Tibial artery (tissue), 4 donors: ENCODE results near the gene TEK.

Experiments used
- DNase-seq, 2 donors: peaks; one replicate each; pipeline ENCODE4 v3.0.0-alpha.2; 2019
- H3K27ac ChIP-seq, 2 donors: fragments of 200-600 bp; sonication (generic) in 1 of 2; 1 replicate in 1 of 2; 2 replicates in 1 of 2; pipeline ENCODE4 v1.5.1; 2018 to 2019; ENCODE audit warnings: mild to moderate bottlenecking in 1 of 2
- H3K27me3 ChIP-seq, 2 donors: fragments of 200-600 bp; sonication (generic) in 1 of 2; one replicate each; pipeline versions ENCODE4 v1.5.1 to v1.6.0; 2016 to 2019
- H3K36me3 ChIP-seq, 3 donors: fragments of 200-600 bp; sonication (generic) in 2 of 3; one replicate each; pipeline ENCODE4 v1.5.1; 2016 to 2019; ENCODE audit warnings: mild to moderate bottlenecking in 2 of 3
- H3K4me1 ChIP-seq, 4 donors: fragments of 200-600 bp; sonication (generic) in 2 of 4; 1 replicate in 3 of 4; 2 replicates in 1 of 4; pipeline ENCODE4 v1.5.1; 2016 to 2019
- H3K4me3 ChIP-seq, 2 donors: fragments of 200-600 bp; sonication (generic) in 1 of 2; 1 replicate in 1 of 2; 2 replicates in 1 of 2; pipeline ENCODE4 v1.5.1; 2018 to 2019; ENCODE audit warnings: mild to moderate bottlenecking in 2 of 2
- H3K9me3 ChIP-seq, 3 donors: fragments of 200-600 bp; sonication (generic) in 1 of 3; one replicate each; pipeline ENCODE4 v1.5.1; 2016 to 2019
- CTCF ChIP-seq, 2 experiments: fragments of 200-600 bp in 1 of 2; fragments of 450-650 bp in 1 of 2; IDR thresholded peaks; one replicate each; pipeline ENCODE4 v1.5.1; 2017 to 2019; ENCODE audit warnings: antibody characterized with exemption in 2 of 2, mild to moderate bottlenecking in 1 of 2, moderate library complexity in 1 of 2
- intact Hi-C: fragments of 100-400 bp; cut with DNase I; formaldehyde crosslinking; loops from one replicate; pipeline ENCODE4 v1.15.0; 2023; ENCODE audit warnings: low total_unique reads

Gene TEK

GRCh38 chr9:27108981-27109541, at the start of gene TEK:
Gene TEK (plus strand): TSS chr9:27109225. CDS start chr9:27109591, 366 bp downstream.
- Histone ChIP-seq H3K4me3 (peak within 1 kb of the TSS; percentile 28 to 34), H3K9me3 (no peaks in the 10 kb centered on the region), H3K27ac (no peak within 1 kb of the TSS), H3K4me1 (peaks cover 0 to 6% (median 2%) of the 10 kb centered on the region in 4 donors), H3K36me3 (no peaks in the 10 kb centered on the region), H3K27me3 (no peaks in the 10 kb centered on the region)
- no peak for DNase-seq
- TF ChIP-seq CTCF (IDR thresholded peaks at IDR 0.05), result no peak
- intact Hi-C loops, result no loop called here

GRCh38 chr9:27059412-27059811, 49.6 kb upstream of the TEK start:
- DNase-seq, result no peak
- Histone ChIP-seq H3K4me1 (peaks cover 0 to 4% (median 0%) of the 10 kb centered on the region in 4 donors), H3K36me3 (peaks cover 8 to 20% (median 10%) of the 10 kb centered on the region in 3 donors), H3K9me3 (no peaks in the 10 kb centered on the region), H3K27ac (no peak overlapping the region), H3K27me3 (no peaks in the 10 kb centered on the region), H3K4me3 (no peak overlapping the region)
- intact Hi-C loops, result no loop called here
- TF ChIP-seq CTCF (IDR thresholded peaks at IDR 0.05), result no peak

- H3K4me1 ChIP-seq, result no peaks in the 10 kb centered on the region
- no peak for DNase-seq
- no peaks in the 10 kb centered on the region for H3K9me3 ChIP-seq
- no peak overlapping the region for H3K27ac ChIP-seq
- H3K27me3 ChIP-seq, result no peaks in the 10 kb centered on the region
- TF ChIP-seq CTCF (IDR thresholded peaks at IDR 0.05), result no peak
- H3K36me3 ChIP-seq, result peaks cover 8 to 20% (median 10%) of the 10 kb centered on the region in 3 donors
- intact Hi-C loops, result no loop called here
- no peak overlapping the region for H3K4me3 ChIP-seq
Measured at GRCh38 chr9:27059907-27060306, 49.1 kb upstream of the TEK start.

GRCh38 chr9:27065288-27065687, 43.7 kb upstream of the TEK start:
- Histone ChIP-seq H3K27ac (no peak overlapping the region), H3K36me3 (peaks cover 3 to 20% (median 9%) of the 10 kb centered on the region in 3 donors), H3K27me3 (no peaks in the 10 kb centered on the region), H3K4me1 (no peaks in the 10 kb centered on the region), H3K9me3 (no peaks in the 10 kb centered on the region), H3K4me3 (no peak overlapping the region)
- no peak for TF ChIP-seq CTCF (IDR thresholded peaks at IDR 0.05)
- no peak for DNase-seq
- intact Hi-C loops, result no loop called here

GRCh38 chr9:27073841-27074728, 34.9 kb upstream of the TEK start:
- no peak for TF ChIP-seq CTCF (IDR thresholded peaks at IDR 0.05)
- H3K27me3 ChIP-seq, result no peaks in the 10 kb centered on the region
- no peaks in the 10 kb centered on the region for H3K4me1 ChIP-seq
- H3K9me3 ChIP-seq, result no peaks in the 10 kb centered on the region
- no peak for DNase-seq
- intact Hi-C loops, result no loop called here
- peaks cover 0 to 14% (median 6%) of the 10 kb centered on the region in 3 donors for H3K36me3 ChIP-seq
- H3K4me3 ChIP-seq, result no peak overlapping the region
- H3K27ac ChIP-seq, result no peak overlapping the region
